ENCODE measurements around the gene CLPSL1.

CLPSL1 gene

DNA sequence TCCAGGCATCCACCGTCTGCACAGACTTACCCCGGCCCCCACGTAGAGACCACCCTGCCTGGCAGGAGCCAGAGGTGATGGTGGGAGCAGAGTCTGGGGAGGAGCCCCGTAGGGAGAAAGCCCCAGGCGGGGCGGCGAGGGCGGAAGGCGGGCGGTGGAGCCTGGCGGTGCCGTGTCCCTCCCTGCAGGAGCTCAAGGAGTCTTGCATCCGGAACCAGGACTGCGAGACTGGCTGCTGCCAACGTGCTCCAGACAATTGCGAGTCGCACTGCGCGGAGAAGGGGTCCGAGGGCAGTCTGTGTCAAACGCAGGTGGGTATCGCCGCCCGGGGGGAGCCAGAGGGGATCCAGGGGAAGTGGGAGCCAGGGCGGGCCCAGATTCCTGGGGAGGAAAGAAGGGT, 6.0 kb downstream of the CLPSL1 start:
- no peak overlapping the region for H3K4me3 ChIP-seq (ENCODE audit: low read depth, low read length)
- no peaks in the 10 kb centered on the region for H3K36me3 ChIP-seq
- TF ChIP-seq, protein P1, sequence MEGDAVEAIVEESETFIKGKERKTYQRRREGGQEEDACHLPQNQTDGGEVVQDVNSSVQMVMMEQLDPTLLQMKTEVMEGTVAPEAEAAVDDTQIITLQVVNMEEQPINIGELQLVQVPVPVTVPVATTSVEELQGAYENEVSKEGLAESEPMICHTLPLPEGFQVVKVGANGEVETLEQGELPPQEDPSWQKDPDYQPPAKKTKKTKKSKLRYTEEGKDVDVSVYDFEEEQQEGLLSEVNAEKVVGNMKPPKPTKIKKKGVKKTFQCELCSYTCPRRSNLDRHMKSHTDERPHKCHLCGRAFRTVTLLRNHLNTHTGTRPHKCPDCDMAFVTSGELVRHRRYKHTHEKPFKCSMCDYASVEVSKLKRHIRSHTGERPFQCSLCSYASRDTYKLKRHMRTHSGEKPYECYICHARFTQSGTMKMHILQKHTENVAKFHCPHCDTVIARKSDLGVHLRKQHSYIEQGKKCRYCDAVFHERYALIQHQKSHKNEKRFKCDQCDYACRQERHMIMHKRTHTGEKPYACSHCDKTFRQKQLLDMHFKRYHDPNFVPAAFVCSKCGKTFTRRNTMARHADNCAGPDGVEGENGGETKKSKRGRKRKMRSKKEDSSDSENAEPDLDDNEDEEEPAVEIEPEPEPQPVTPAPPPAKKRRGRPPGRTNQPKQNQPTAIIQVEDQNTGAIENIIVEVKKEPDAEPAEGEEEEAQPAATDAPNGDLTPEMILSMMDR (IDR thresholded peaks at IDR 0.05; ENCODE audit: low read depth, low read length): no peak
- no peak overlapping the region for H3K27ac ChIP-seq
- no peaks in the 10 kb centered on the region for H3K9me3 ChIP-seq (ENCODE audit: severe bottlenecking)
- H3K27me3 ChIP-seq (ENCODE audit: insufficient read depth, low read depth, severe bottlenecking): peaks cover 3% of the 10 kb centered on the region
- no peak for DNase-seq

DNA sequence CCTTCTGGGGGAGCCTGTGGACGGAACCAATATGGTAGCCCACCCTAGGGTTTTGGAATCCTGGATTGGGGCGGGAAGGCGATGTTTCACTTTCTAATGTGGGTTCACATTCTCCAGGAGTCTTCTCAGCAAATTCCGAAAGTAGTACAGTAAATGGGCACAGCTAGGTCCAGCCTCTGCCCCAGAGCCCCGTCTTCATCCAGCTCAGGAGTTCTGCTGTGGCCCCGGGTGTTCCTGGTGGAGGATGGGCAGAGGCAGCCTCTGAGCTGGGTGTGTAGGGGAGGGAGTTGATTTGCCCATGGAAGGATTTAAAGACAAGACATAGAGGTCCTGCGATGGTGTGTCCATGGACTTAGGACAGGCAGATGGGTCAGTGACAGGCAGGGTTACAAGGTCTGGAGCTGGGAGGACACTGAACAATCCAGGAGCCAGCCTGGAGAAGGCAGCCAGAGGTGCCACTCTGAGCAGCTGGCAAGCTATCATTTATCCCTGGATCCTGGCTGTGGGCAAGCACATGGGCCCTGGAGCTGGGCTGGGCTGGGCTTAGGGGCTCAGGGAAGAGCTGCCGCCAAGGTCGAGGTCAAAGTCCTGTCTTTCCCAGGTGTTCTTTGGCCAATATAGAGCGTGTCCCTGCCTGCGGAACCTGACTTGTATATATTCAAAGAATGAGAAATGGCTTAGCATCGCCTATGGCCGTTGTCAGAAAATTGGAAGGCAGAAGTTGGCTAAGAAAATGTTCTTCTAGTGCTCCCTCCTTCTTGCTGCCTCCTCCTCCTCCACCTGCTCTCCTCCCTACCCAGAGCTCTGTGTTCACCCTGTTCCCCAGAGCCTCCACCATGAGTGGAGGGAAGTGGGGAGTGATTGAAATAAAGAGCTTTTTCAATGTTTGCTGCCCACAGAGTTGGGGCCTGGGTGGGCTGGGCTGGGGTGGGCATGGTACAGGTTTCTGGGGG, 6.7 kb downstream of the CLPSL1 start:
- Histone ChIP-seq H3K27ac (no peak overlapping the region), H3K36me3 (no peaks in the 10 kb centered on the region), H3K9me3 (ENCODE audit: severe bottlenecking) (no peaks in the 10 kb centered on the region), H3K4me3 (ENCODE audit: low read depth, low read length) (no peak overlapping the region), H3K27me3 (ENCODE audit: insufficient read depth, low read depth, severe bottlenecking) (peaks cover 3% of the 10 kb centered on the region)
- TF ChIP-seq, protein P1 (IDR thresholded peaks at IDR 0.05; ENCODE audit: low read depth, low read length): no peak
- no peak for DNase-seq

DNA sequence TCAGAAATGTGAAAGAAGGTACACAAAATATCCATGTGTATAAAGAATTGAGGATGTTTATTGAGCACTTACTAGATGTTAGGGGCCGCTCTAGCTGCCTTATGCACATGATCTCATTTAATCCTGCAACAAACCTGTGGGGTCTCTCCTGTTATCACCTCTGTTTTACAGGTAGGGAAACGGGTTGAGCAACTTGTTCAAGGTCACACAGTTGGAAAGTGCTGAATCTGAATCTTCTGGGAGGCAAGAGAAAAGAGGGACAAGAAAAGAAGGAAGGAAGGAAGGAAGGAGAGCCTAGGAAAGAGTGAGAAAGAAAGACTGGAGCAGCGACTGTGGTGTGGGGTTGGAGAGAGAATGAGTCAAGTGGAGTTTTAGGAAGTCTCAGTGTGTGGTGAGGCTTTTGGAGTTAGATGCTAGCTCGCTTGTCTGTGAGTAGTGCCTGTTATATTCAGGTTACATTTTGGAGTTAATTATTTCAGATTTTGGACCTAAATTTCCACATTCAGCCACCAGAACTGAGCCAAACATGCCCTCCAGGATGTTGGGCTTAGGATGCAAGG, 7.7 kb downstream of the CLPSL1 start:
- H3K4me3 ChIP-seq (ENCODE audit: low read depth, low read length): no peak overlapping the region
- H3K9me3 ChIP-seq (ENCODE audit: severe bottlenecking): no peaks in the 10 kb centered on the region
- TF ChIP-seq, protein P1 (IDR thresholded peaks at IDR 0.05; ENCODE audit: low read depth, low read length): no peak
- DNase-seq: no peak
- H3K27me3 ChIP-seq (ENCODE audit: insufficient read depth, low read depth, severe bottlenecking): peaks cover 3% of the 10 kb centered on the region
- H3K36me3 ChIP-seq: no peaks in the 10 kb centered on the region
- H3K27ac ChIP-seq: no peak overlapping the region

DNA sequence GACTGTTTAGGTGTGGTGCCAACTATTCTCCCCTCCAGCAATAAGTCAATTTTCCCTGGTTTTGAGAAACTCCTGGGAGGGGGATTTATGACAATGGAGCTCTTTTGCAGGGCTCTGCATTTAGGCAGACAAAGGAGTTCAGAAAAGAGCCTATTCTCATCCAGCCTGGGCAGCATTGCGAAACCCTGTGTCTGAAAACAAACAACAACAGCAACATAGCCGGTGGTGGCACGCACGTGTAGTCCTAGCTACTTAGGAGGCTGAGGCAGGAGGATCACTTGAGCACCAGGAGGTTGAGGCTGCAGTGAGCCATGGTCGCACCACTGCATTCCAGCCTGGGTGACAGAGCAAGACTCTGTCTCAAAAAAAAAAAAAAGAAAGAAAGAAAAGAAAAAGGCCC, 9.9 kb downstream of the CLPSL1 start:
- H3K27me3 ChIP-seq (ENCODE audit: insufficient read depth, low read depth, severe bottlenecking): peaks cover 3% of the 10 kb centered on the region
- no peaks in the 10 kb centered on the region for H3K36me3 ChIP-seq
- TF ChIP-seq, protein P1 (IDR thresholded peaks at IDR 0.05; ENCODE audit: low read depth, low read length): no peak
- no peak for DNase-seq
- no peak overlapping the region for H3K4me3 ChIP-seq (ENCODE audit: low read depth, low read length)
- no peak overlapping the region for H3K27ac ChIP-seq
- H3K9me3 ChIP-seq (ENCODE audit: severe bottlenecking): no peaks in the 10 kb centered on the region

DNA sequence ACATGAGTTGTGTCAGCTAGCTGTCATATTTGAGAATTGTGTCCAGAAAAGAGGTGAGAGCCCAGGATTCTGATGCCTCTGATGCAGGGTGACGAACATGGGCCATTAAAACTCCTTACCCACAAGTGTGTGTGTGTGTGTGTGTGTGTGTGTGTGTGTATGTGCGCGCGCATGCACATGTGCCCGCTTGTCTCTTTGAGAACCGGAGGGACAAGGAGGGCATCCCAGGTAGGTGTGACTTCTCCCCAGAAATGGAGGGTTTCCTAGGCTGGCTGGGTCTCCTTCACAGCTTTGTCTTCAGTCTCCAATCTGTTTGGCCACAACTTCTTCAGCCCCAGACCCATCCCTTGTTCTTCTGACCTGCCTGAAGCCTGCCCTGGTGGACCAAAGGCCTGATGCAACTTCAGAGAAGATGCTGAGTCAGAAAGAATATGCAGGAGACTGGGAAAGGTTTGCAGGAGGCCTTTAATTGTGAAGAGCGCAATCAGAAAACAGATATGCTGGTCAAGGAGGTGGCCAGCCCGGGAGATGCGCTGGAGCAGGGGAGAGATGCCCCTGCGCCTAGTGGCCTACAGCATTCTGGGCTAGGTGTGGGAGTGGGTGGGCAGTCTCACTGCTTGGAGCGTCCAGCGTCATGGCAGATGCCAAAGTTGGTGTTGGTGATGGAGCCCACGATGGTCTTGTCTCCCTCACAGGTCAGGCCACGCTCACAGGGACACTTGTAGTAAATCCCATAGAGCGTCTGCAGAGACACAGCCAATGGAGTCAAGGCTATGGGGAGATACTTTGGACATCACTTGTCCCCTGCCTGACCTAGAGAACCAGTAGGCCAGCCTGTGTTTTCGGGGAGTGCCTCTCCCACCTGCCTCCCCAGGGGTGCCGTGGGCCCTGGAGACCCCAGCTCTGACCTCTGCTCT, 14.0 kb downstream of the CLPSL1 start:
- Histone ChIP-seq H3K27me3 (ENCODE audit: insufficient read depth, low read depth, severe bottlenecking) (no peaks in the 10 kb centered on the region), H3K4me3 (ENCODE audit: low read depth, low read length) (no peak overlapping the region), H3K36me3 (no peaks in the 10 kb centered on the region), H3K27ac (no peak overlapping the region), H3K9me3 (ENCODE audit: severe bottlenecking) (no peaks in the 10 kb centered on the region)
- no peak for DNase-seq
- TF ChIP-seq, protein P1 (IDR thresholded peaks at IDR 0.05; ENCODE audit: low read depth, low read length): no peak
